ENCODE data around the gene MCTP1.
"Not testable (repeated sequence)": the region's sequence is repeated elsewhere in the genome, so short reads cannot be mapped to it uniquely, and the experiment has no call there.

Gene MCTP1

DNA sequence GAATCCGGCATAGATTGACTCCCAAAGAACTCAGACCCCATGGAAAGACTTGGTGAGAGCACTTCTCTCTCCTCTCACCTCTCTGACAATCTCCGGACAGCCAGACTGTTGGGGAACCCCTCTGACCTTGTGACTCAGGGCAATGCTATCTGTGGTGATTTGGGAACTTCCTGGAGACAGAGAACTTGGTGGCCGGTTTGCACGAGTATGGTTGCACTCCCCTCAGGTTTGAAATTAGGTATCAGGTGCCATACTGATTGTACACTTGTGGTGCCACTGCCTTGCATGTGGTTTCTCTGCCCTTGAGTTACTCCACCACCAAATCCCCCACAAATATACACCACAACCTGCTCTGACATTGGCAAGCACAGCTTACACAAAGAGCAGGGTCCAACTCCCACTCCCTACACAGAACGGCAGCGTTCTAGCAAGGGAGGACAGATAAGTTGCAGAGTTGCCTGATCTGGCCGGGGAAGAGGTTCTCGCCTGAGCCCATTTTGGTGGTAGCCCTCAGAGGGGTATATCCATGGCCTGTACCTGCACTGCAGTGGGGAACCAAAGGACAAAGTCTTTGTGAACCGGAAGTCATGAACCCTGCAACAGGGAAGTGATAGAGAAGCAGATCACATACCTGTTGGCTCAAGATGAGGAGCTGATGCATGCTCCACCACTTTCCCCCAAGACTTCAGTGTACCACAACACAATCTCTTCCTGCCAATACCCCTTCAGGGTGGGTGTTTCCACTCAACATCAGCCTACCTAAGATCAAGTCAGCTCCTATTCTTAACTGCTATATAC lies 255.1 kb downstream of the MCTP1 start:
- no peak for DNase-seq (ENCODE audit: low spot score)

- no peak for DNase-seq (ENCODE audit: low spot score)
These were observed 257.1 kb downstream of the MCTP1 start for GRCh38 chr5:95027775-95028174.

DNA sequence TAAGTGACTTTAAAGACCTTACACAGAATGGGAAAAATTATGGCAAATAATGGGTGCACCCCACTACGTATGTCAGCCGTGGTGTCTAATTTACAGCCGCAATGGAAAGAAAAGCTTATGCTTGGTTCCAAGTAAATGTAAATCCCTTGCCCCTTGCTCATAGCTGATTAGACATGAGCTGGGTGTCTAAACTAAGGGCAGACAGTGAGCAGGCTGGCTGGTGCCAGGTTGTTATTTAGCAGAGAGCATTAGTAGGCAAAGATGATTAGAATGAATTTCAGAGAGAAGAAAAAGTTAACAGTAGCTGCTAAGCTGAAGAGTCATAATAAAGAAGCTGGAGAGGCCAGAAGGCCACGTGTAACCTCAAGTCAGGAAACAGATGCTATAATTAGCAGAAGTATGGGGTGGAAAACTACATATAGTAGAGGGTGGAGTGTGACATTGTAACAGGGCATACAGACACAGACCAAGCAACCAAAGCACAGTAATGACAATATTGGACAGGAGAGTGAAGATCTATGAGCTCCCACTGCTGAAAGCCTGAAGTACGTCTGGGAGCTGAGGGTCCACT lies 257.7 kb downstream of the MCTP1 start:
- peak; percentile 52 for DNase-seq (ENCODE audit: low spot score)

DNA sequence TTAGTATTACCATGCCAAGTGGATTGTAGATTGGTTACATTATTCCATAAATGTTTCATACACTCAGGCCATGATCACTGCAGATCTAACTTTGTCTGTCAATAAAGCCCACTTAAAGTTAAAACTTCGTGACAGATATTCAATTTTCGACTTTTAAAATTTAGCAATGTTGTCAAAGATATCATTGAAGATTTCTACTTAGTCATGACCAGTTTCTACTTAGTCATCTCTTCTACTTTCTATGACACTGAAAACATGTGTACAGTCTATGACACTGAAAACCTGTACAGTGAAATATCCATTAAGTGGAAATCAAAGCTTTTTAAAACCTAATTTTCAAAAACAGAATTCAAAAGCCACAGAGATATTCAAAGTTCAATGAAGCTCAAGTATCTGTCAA lies 258.2 kb downstream of the MCTP1 start:
- no peak for DNase-seq (ENCODE audit: low spot score)

GRCh38 chr5:95022967-95023695 lies 261.8 kb downstream of the MCTP1 start:
- no peak for DNase-seq (ENCODE audit: low spot score)

DNA sequence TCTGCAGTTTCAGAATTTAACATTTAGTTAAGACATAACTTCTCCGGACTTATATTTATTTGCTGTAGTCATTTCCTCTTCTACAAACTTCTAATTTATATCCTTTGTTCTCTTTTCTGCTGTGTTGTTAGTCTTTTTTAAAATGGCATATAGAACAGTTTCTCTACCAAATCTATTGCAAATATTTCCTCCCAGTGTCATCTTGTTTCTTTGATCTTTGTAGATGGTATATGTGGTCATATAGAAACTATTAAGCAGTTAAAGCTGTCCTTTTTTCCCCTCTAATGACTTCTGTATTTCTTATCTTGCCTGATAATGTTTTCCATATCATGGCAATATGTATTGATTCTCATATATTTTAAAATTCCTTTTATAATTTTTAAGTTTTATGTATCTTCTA lies 264.5 kb downstream of the MCTP1 start:
- DNase-seq (ENCODE audit: low spot score) = no peak

GRCh38 chr5:95018946-95019345 lies 265.9 kb downstream of the MCTP1 start:
- DNase-seq (ENCODE audit: low spot score) = no peak

DNA sequence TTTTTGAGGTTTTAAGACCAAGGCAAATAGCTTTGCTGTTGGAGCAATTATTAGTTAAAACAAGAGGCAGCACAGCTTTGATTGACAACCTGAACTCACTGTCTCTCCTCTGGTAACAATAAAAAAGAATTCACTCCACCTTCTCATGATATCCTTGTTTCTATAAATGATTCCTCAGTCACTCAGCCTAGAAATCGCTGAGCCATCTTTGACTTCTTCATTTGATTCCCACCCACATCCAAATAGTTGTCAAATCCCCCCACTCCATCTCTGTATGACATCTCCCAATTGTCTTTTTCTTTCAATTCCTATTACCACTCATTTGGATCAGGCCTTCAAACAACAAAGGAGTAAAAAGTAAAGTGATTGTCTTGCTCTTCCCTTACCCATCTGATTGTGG lies 266.4 kb downstream of the MCTP1 start:
- no peak for DNase-seq (ENCODE audit: low spot score)

DNA sequence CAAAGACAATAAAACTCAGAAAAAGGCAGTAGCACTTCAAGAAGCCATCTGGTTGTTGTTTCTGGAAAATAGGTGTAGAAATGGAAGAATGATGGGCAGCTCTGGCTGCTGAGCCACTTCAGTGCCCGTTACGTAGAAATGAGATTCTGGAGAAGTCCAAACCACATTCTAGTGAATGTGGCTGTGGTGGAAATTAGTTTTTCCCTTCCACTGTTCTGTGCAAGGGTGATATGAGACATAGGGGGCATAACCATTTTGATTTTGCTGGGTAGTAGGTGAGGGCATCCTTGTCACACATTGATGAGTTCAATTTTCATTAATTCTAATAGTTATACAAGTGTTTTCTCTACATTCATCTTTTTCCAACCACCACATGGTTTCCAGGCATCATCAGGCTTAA lies 275.1 kb downstream of the MCTP1 start:
- no peak for DNase-seq (ENCODE audit: low spot score)

- DNase-seq (ENCODE audit: low spot score) = no peak
These were observed 276.8 kb downstream of the MCTP1 start for GRCh38 chr5:95007921-95008597.

- DNase-seq (ENCODE audit: low spot score) = no peak
These were observed 279.1 kb downstream of the MCTP1 start for GRCh38 chr5:95005811-95006210.

DNA sequence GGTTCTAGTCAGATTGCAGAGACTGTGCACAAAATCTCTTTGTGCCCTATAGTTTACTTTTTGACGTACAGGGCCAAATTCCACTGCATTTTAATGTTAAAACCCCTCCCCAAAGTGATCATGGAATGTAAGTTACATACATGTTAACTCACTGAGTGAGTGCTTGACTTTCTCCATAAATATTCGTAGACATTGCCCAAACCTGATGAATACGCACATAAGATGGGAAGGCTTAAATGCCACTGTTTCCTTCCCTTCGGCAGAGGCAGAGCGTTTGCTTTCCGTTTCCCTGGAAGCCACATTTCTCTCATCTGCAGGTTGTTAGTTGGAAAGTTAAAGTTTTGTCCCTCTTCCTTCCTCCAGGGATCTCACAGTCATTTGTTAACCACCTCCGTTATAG lies 286.2 kb downstream of the MCTP1 start:
- no peak for DNase-seq (ENCODE audit: low spot score)

DNA sequence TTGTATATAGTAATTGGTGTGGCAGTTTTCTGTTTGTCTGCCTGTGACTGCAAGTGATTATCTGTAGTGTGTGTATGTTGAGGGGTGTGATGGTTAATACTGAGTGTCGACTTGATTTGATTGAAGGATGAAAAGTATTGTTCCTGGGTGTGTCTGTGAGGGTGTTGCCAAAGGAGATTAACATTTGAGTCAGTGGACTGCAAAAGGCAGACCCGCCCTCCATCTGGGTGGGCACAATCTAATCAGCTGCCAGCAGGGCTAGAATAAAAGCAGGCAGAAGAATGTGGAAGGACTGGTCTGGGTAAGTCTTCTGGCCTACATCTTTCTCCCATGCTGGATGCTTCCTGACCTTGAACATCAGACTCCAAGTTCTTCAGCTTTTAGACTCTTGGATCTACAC lies 290.4 kb downstream of the MCTP1 start:
- DNase-seq (ENCODE audit: low spot score) = not testable (repeated sequence)

- DNase-seq (ENCODE audit: low spot score) = no peak
These were observed 291.4 kb downstream of the MCTP1 start for GRCh38 chr5:94993491-94993890.

DNA sequence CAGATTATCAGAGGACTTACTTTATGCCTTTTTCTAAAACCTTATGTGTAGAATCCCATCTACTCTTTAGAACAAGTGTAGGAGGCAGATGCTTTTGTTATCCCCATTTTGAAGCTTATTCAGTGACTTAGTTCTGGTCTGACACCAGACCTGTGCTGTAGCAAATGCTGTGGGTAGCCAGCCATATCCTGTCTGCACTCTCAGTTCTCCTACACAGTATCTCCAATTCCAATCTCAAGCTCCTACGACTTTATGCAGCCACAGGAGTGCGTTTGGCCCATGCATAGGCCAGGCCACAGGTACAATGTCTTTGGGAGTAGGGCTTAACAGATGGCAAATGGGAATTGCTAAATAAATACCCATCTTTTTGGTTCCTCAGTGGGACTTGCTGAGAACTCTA lies 292.6 kb downstream of the MCTP1 start:
- peak; percentile 9 for DNase-seq (ENCODE audit: low spot score)

- no peak for DNase-seq (ENCODE audit: low spot score)
These were observed 300.9 kb downstream of the MCTP1 start for GRCh38 chr5:94983861-94984535.

GRCh38 chr5:94977437-94977836 lies 307.5 kb downstream of the MCTP1 start:
- DNase-seq (ENCODE audit: low spot score) = no peak

- no peak for DNase-seq (ENCODE audit: low spot score)
These were observed 308.0 kb downstream of the MCTP1 start for GRCh38 chr5:94976853-94977252.

DNA sequence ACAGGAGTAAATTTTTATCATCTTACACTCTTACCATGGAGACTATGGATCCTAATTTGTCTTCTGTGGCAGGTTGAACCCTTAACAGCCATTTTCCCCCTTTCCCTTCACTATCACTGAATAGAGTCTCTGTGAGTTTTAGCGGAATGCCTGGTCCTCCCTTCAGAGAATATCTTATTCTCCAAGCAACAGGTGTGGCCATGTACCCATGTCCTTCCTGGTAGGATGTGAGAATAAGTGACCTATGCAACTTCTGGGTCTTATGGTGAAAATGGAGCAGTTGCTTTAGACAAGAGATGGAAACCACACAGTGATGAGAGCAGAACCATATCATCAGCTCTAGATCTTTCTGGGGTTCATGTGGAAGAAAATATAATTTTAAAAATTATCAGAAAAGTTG lies 312.6 kb downstream of the MCTP1 start:
- DNase-seq (ENCODE audit: low spot score) = no peak

- no peak for DNase-seq (ENCODE audit: low spot score)
These were observed 315.7 kb downstream of the MCTP1 start for GRCh38 chr5:94969174-94969573.

DNA sequence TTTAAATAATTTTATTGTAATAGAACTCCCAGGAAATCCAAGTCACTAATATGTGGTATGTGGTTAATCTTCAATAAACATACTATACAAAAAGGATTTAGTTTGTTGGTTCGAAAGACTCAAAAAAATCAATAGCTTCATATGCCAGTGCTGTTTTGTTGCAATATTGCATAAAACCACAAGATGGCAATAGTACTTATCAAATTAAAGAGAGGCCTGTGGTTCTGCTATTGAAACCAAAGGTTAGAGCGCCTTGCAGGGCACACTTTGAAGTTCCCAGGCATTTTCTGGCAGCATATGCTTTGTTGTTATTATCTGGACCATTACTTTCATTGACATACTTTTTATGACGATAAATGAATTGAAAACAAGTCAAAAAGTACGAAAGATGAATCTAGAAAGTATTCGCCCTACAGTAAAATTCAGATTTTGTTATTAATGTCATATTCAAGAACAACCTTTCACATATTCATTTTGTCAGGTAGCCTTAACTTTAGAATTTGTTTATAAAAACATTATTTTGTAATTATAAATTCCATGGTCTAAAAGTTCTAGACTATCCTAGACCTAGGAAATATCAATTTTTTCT lies 316.3 kb downstream of the MCTP1 start:
- DNase-seq (ENCODE audit: low spot score) = peak; percentile 54

DNA sequence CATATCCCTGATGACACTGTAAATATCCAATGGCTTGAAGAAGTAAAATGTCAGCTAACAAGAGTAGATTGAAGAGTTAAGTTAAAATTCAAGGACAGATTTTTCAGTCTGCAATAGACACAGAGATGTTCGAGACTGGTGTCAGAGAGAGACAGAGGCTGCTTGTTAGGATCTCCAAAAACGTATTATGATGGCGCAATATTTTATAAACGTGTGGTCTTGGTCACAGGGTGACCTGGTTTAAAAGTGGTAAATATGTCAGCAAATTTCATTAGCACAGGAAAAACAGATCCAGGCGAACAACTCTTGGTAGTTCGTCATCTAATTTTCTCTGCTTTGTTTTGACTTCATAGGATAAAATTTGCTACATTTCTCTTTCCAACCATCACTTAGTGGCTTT lies 317.4 kb downstream of the MCTP1 start:
- no peak for DNase-seq (ENCODE audit: low spot score)
